Gastroesophageal sphincter (tissue), 4 donors: ENCODE measurements around the gene GRAMD2B. TPM values are rescaled to one million over a fixed set of nuclear protein-coding genes. Genes with fewer than 3 reads are reported as not detected.
A peak's percentile ranks its signal among the peaks of the same experiment; 100 is the strongest.

Experiments
- ATAC-seq: fragments of 150-250 bp; one replicate; pipeline ENCODE4 v1.9.1; 2016; ENCODE audit warnings: mild to moderate bottlenecking, moderate library complexity
- H3K27ac ChIP-seq, 4 donors: fragments of 200-600 bp; sonication (generic) in 3 of 4; 1 replicate in 3 of 4; 2 replicates in 1 of 4; pipeline ENCODE4 v1.5.1; 2016 to 2019
- H3K27me3 ChIP-seq: fragments of 200-600 bp; sonication (generic); one replicate; pipeline ENCODE4 v1.5.1; 2019
- H3K36me3 ChIP-seq, 2 donors: fragments of 200-600 bp; sonication (generic); one replicate each; pipeline ENCODE4 v1.5.1; 2019; ENCODE audit warnings: control low read depth in 1 of 2
- H3K4me1 ChIP-seq, 3 donors: fragments of 200-600 bp; sonication (generic); 1 replicate in 2 of 3; 2 replicates in 1 of 3; pipeline ENCODE4 v1.5.1; 2016 to 2019; ENCODE audit warnings: control low read depth in 2 of 3
- H3K4me3 ChIP-seq, 2 donors: fragments of 200-600 bp; sonication (generic); one replicate each; pipeline ENCODE4 v1.5.1; 2019; ENCODE audit warnings: mild to moderate bottlenecking in 1 of 2, moderate library complexity in 1 of 2
- H3K9me3 ChIP-seq, 3 donors: fragments of 200-600 bp; sonication (generic); one replicate each; pipeline ENCODE4 v1.5.1; 2017 to 2019; ENCODE audit warnings: control low read depth in 2 of 3
- EP300 ChIP-seq: sonication (generic); formaldehyde crosslinking; IDR thresholded peaks from one replicate; pipeline ENCODE4 v1.6.1; 2017; ENCODE audit warnings: antibody characterized with exemption, mild to moderate bottlenecking
- POLR2A ChIP-seq, 2 donors: fragments of 450-650 bp; IDR thresholded peaks; one replicate each; pipeline ENCODE4 v1.6.1; 2017; ENCODE audit warnings: antibody characterized with exemption in 2 of 2, mild to moderate bottlenecking in 2 of 2, moderate library complexity in 1 of 2
- POLR2AphosphoS5 ChIP-seq: sonication (generic); formaldehyde crosslinking; IDR thresholded peaks from one replicate; pipeline ENCODE4 v1.6.1; 2017; ENCODE audit warnings: antibody characterized with exemption
- WGBS, 2 donors: methylation state at CpG; one replicate each; pipeline ENCODE4 v1.1.5; 2018; ENCODE audit warnings: low coverage in 1 of 2; 5-methylcytosine and 5-hydroxymethylcytosine counted together
- total RNA-seq, 4 donors: library from RNA; depleted of rRNA; stranded (reverse); fragments of >200 nt; gene quantifications; one replicate each; pipeline ENCODE4 v1.1.0, GENCODE V29; 2016
- TF ChIP-seq, protein P1 (sequence below), 4 experiments: fragments of 200-600 bp in 2 of 4; fragments of 450-650 bp in 2 of 4; sonication (generic) in 1 of 4; IDR thresholded peaks; one replicate each; pipeline ENCODE4 v1.5.1; 2017 to 2019; ENCODE audit warnings: antibody characterized with exemption in 4 of 4, mild to moderate bottlenecking in 2 of 4, moderate library complexity in 2 of 4

The GRAMD2B gene
- total RNA-seq, 4 donors from 2014 or later: 47.7 to 66.0 (median 53.2) TPM

DNA sequence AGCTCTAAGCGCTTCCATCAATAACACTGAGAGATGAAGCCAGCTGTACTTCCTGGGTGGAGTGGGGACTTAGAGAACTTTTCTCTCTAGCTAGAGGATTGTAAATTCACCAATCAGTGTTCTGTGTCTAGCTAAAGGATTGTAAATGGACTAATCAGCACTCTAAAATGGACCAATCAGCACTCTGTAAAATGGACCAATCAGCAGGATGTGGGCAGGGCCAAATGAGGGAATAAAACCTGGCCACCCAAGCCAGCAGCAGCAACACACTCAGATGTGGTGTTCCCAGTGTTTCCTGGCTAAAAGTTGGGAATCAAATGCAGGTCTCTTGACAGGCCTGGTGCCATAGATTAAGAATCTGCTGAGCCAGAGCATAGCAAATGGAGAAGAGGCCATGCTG, 111.3 kb downstream of the GRAMD2B start:
- Histone ChIP-seq H3K36me3 (no peaks in the 10 kb centered on the region), H3K27me3 (no peaks in the 10 kb centered on the region), H3K4me1 (peaks cover 0 to 40% (median 11%) of the 10 kb centered on the region in 3 donors), H3K27ac (no peak overlapping the region), H3K4me3 (no peak overlapping the region), H3K9me3 (no peaks in the 10 kb centered on the region)
- 100% methylated on average over 1 of the region's 1 CpG; no CpG with 5 or more reads in 1 of the 2 donors for WGBS, 2 donors
- no peak for ATAC-seq
- TF ChIP-seq POLR2AphosphoS5 (no peak), EP300 (no peak), POLR2A (IDR thresholded peaks at IDR 0.05) (no peak)
- TF ChIP-seq, protein P1, sequence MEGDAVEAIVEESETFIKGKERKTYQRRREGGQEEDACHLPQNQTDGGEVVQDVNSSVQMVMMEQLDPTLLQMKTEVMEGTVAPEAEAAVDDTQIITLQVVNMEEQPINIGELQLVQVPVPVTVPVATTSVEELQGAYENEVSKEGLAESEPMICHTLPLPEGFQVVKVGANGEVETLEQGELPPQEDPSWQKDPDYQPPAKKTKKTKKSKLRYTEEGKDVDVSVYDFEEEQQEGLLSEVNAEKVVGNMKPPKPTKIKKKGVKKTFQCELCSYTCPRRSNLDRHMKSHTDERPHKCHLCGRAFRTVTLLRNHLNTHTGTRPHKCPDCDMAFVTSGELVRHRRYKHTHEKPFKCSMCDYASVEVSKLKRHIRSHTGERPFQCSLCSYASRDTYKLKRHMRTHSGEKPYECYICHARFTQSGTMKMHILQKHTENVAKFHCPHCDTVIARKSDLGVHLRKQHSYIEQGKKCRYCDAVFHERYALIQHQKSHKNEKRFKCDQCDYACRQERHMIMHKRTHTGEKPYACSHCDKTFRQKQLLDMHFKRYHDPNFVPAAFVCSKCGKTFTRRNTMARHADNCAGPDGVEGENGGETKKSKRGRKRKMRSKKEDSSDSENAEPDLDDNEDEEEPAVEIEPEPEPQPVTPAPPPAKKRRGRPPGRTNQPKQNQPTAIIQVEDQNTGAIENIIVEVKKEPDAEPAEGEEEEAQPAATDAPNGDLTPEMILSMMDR (IDR thresholded peaks at IDR 0.05): no peak

DNA sequence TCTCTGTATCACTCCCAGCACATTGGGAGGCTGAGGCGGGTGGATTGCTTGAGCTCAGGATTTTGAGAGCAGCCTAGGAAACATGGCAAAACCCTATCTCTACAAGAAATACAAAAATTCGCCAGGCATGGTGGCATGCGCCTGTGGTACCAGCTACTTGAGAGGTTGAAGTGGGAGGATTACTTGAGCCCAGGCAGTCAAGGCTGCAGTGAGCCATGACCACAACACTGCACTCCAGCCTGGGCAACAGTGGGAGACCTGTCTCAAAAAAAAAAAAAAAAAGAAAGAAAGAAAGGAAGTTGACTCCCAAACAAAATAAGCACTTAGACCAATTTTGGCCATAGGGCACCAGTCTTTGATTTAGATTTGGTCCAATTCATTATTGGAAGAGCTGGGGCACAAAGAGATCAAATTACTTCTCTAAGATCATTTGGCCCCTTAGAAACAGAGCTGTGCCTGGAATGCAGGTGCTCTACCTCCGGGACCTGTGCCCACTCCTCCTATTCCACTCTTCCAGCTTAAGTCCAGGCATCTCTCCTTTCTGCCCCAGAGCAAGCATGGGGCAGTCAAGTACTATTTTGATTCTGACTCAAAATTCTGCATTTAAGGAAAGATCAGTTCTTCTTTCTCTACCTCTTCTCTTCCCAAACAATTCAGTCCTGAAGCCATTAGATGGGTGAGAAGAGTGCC, 112.8 kb downstream of the GRAMD2B start:
- H3K9me3 ChIP-seq: no peaks in the 10 kb centered on the region
- peak overlapping the region in 3 of 4 donors; percentile 30 to 55 (median 41) for H3K27ac ChIP-seq
- WGBS, 2 donors: 100% methylated on average over 1 to 2 of the region's 4 CpGs
- no peak overlapping the region for H3K4me3 ChIP-seq
- TF ChIP-seq, protein P1 (IDR thresholded peaks at IDR 0.05): no peak
- TF ChIP-seq POLR2AphosphoS5 (no peak), POLR2A (IDR thresholded peaks at IDR 0.05) (no peak), EP300 (no peak)
- no peak for ATAC-seq
- H3K36me3 ChIP-seq: no peaks in the 10 kb centered on the region
- peaks cover 0 to 39% (median 11%) of the 10 kb centered on the region in 3 donors for H3K4me1 ChIP-seq
- no peaks in the 10 kb centered on the region for H3K27me3 ChIP-seq

DNA sequence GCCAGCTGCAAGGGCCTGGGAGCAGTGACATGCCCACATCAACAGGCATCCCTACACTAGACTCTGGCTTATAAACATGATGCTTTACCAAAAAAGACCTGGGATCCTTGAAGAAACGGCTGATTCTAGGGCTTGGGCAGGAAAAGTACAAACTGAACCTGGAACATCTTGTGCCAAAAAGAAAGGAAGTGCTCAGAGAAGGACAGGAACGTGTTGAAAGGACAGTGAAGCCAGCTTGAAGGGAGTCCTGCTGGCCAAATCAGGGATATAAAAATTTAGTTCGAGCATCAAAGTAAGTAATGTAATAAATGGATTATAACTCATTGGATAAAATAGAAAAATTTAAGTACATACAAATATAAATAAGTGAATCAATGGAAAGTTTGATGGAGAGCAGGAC, 113.7 kb downstream of the GRAMD2B start:
- WGBS, 2 donors: 33 to 53% methylated on average over 3 of the region's 3 CpGs
- H3K27me3 ChIP-seq: no peaks in the 10 kb centered on the region
- no peaks in the 10 kb centered on the region for H3K9me3 ChIP-seq
- no peak overlapping the region for H3K4me3 ChIP-seq
- H3K4me1 ChIP-seq: peaks cover 0 to 30% (median 11%) of the 10 kb centered on the region in 3 donors
- peak overlapping the region in 3 of 4 donors; percentile 30 to 55 (median 41) for H3K27ac ChIP-seq
- peak; percentile 57 for ATAC-seq
- no peaks in the 10 kb centered on the region for H3K36me3 ChIP-seq
- TF ChIP-seq POLR2AphosphoS5 (peak; percentile 29), EP300 (no peak), POLR2A (IDR thresholded peaks at IDR 0.05) (no peak)
- TF ChIP-seq, protein P1 (IDR thresholded peaks at IDR 0.05): peak; percentile 8 to 47 (median 32)

DNA sequence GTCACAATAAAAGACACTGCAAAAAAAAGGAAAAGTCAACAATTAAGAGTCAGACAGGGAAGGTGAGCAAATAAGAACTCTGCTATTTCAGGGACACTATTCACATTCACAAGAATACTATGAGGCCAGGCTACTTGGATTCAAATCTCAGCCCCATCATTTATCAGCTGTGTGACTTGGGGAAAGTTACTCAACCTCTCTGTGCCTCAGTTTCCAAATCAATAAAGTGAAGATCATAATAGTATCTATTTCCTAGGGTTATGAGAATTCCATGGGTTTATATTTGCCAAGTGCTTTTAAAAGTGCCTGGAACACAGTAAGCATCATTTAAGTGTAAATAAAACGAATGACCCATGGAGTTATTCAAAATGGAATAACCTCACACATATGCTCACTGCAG, 115.4 kb downstream of the GRAMD2B start:
- 14 to 44% methylated on average over 1 of the region's 1 CpG for WGBS, 2 donors
- H3K9me3 ChIP-seq: no peaks in the 10 kb centered on the region
- peak overlapping the region in 3 of 4 donors; percentile 48 to 63 (median 61) for H3K27ac ChIP-seq
- H3K36me3 ChIP-seq: peaks cover 0 to 2% of the 10 kb centered on the region in 2 donors
- TF ChIP-seq POLR2A (IDR thresholded peaks at IDR 0.05) (no peak), EP300 (no peak), POLR2AphosphoS5 (no peak)
- TF ChIP-seq, protein P1 (IDR thresholded peaks at IDR 0.05): no peak
- H3K27me3 ChIP-seq: no peaks in the 10 kb centered on the region
- no peak for ATAC-seq
- no peak overlapping the region for H3K4me3 ChIP-seq
- peaks cover 0 to 25% (median 11%) of the 10 kb centered on the region in 3 donors for H3K4me1 ChIP-seq

DNA sequence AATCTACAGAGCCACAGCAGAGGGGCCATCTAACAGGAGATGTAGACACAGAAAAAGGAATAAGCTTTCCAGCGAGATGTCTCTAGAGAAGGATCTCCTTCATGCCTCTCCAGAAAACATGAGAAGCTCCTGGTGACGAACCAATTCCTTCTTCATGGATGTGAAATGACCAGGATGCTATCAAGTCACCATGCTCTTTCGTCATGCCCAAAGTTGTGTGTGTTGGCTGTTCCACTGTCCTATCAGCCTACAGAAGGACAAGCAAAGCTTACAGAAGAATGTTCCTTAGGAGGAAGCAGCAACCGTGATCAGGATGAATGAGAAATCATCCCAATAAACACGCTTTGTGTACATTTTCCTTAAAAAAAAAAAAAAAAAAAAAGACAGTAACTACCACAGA, 117.4 kb downstream of the GRAMD2B start:
- Histone ChIP-seq H3K27me3 (no peaks in the 10 kb centered on the region), H3K9me3 (no peaks in the 10 kb centered on the region), H3K4me3 (no peak overlapping the region), H3K4me1 (peaks cover 0 to 25% (median 11%) of the 10 kb centered on the region in 3 donors), H3K27ac (no peak overlapping the region), H3K36me3 (peaks cover 0 to 18% of the 10 kb centered on the region in 2 donors)
- TF ChIP-seq POLR2A (IDR thresholded peaks at IDR 0.05): no peak
- no peak for TF ChIP-seq EP300
- TF ChIP-seq, protein P1 (IDR thresholded peaks at IDR 0.05): no peak
- TF ChIP-seq POLR2AphosphoS5: no peak
- no peak for ATAC-seq
- 51 to 66% methylated on average over 4 of the region's 5 CpGs for WGBS, 2 donors
